ENCODE measurements around the gene FLYWCH2. TPM values are rescaled to one million over a fixed set of nuclear protein-coding genes. Genes with fewer than 3 reads are reported as not detected.

FLYWCH2 gene
- total and polyA plus RNA-seq, 2 of the 4 experiments (the other 2 are of a cell fraction): 42.3 to 66.3 TPM

DNA sequence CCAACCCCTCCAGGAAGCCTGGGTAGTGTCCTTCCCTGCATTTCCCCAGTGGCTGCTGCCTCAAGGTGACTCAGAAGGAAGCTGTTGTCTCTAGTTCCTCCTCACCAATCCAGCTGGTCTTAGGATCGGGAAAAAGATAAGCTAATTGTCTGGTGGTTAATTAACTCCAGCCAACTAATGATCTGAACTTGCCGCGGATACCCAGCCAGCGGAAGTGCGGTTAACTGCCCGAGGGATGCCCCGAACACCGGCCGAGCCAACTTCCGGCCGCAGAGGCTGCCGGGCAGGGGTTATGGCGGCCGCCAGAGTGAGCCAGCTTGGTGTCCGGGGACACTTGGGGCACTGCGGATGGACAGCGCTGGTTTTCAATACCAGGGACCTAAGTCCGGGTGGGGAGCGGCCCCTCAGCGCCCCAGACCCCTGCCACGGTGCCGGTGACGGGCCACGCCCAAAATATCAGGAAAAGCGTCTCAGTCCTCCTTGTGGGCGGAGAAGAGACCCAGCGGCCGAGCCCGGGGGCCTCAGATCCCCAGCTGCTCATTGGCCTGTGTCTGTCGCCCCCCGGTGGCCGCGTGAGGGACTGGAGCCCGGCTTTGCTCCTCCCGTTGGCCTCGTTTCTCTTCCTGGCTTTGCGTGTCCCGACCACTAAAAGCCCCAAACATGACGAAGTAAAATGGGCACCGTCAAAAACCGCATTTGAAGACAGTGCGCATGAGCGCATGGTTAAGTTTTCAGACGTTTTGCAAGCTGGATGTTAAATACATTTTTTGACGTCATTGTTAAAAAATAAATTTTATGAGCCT, 14.8 kb upstream of the FLYWCH2 start (continued):
- no peak for TF ChIP-seq MAFK (IDR thresholded peaks at IDR 0.05; ENCODE audit: low read depth, low read length)
- 0 out of 2 replicates have a peak, but pooled peaks have one; percentile 38 for TF ChIP-seq NFE2L2 (IDR thresholded peaks at IDR 0.05; ENCODE audit: low read depth, low read length)
- TF ChIP-seq CHD1 (IDR thresholded peaks at IDR 0.05; ENCODE audit: low read depth, low read length): no peak; the same call in 1 of the 2 replicates

DNA sequence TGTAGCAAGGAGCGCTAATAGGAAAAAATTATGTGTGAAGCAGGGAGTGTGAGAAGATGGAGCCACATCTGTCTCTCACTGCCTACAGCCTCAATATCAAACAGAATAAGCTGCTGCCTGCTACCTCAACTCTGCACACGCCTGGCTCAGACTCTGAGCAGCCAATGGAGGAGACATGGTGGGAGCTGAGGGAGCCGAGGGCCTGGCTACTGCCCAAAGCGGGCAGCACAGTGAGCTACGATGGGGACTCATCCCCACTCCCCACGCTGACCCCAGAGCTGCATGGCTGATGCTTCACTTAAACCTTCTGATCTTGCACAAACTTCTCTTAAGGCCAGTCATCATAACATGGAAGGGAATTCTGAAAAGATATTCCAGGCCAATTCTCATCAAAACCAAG, 11.1 kb upstream of the FLYWCH2 start:
- no peaks in the 10 kb centered on the region for H3K79me1 ChIP-seq (ENCODE audit: low read depth in 1 of 2, low read length in 2 of 2)
- H2BK5ac ChIP-seq (ENCODE audit: low read depth, low read length, poor library complexity, severe bottlenecking): no peak overlapping the region
- DNase-seq (no peak), ATAC-seq (ENCODE audit: low read depth) (no peak)
- BruUV-seq (replicated peaks): no TSS peak
- H3K27me3 ChIP-seq (ENCODE audit: control insufficient read depth, insufficient read depth, low read length): no peaks in the 10 kb centered on the region
- H2AK5ac ChIP-seq (ENCODE audit: low read depth, low read length): no peak overlapping the region
- H3K14ac ChIP-seq (replicated peaks; ENCODE audit: low read depth, low read length): no peak overlapping the region
- H3K9me3 ChIP-seq (ENCODE audit: control insufficient read depth, insufficient read depth, low read length): no peaks in the 10 kb centered on the region
- no peak overlapping the region for H4K5ac ChIP-seq (ENCODE audit: low read depth, low read length)
- ChIA-PET POLR2A (ENCODE audit: unreplicated experiment) (no interaction called here), CTCF (interaction anchor here (1.1 to 3.9 kb wide), 2 partner anchors 33 to 55 kb away, joined by 3 to 23 read pairs; no protein-coding TSS in a partner anchor)
- intact Hi-C loops (cut with micrococcal nuclease): no loop called here
- H4K8ac ChIP-seq (ENCODE audit: low read depth in 2 of 2, low read length in 2 of 2): no peak overlapping the region
- H4K91ac ChIP-seq (ENCODE audit: insufficient read depth, low read depth, low read length): no peak overlapping the region
- no peak for TF ChIP-seq RCOR1 (IDR thresholded peaks at IDR 0.05; ENCODE audit: insufficient replicate concordance, low read length)
- TF ChIP-seq, protein P1, sequence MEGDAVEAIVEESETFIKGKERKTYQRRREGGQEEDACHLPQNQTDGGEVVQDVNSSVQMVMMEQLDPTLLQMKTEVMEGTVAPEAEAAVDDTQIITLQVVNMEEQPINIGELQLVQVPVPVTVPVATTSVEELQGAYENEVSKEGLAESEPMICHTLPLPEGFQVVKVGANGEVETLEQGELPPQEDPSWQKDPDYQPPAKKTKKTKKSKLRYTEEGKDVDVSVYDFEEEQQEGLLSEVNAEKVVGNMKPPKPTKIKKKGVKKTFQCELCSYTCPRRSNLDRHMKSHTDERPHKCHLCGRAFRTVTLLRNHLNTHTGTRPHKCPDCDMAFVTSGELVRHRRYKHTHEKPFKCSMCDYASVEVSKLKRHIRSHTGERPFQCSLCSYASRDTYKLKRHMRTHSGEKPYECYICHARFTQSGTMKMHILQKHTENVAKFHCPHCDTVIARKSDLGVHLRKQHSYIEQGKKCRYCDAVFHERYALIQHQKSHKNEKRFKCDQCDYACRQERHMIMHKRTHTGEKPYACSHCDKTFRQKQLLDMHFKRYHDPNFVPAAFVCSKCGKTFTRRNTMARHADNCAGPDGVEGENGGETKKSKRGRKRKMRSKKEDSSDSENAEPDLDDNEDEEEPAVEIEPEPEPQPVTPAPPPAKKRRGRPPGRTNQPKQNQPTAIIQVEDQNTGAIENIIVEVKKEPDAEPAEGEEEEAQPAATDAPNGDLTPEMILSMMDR (conservative IDR thresholded peaks at IDR 0.05; ENCODE audit: low read depth, low read length): no peak
- no peak for TF ChIP-seq MAZ (IDR thresholded peaks at IDR 0.05; ENCODE audit: borderline replicate concordance, low read depth, low read length)
- no peak for TF ChIP-seq CHD1 (IDR thresholded peaks at IDR 0.05; ENCODE audit: low read depth, low read length)
- no peak for TF ChIP-seq MAFK (IDR thresholded peaks at IDR 0.05; ENCODE audit: low read depth, low read length)
- TF ChIP-seq FOS (IDR thresholded peaks at IDR 0.05; ENCODE audit: low read depth, low read length): no peak
- no peak for TF ChIP-seq POLR2A (IDR thresholded peaks at IDR 0.05; ENCODE audit: low read depth, low read length)
- no peaks in the 10 kb centered on the region for H3K36me3 ChIP-seq (ENCODE audit: control insufficient read depth, insufficient read depth, low read length)
- no peak overlapping the region for H3K4ac ChIP-seq (ENCODE audit: low read depth, low read length)
- H2BK20ac ChIP-seq (ENCODE audit: low read depth, low read length): no peak overlapping the region
- no peak overlapping the region for H3K4me2 ChIP-seq (ENCODE audit: low read depth, low read length)
- H3K4me3 ChIP-seq (ENCODE audit: insufficient read depth, low read depth, low read length): no peak overlapping the region
- H3K27ac ChIP-seq (ENCODE audit: insufficient read depth, low read length): no peak overlapping the region
- WGBS, 2 experiments (ENCODE audit: extremely low coverage in 2 of 2, insufficient read length in 1 of 2): no CpG with 5 or more reads among the region's 6 CpGs
- H2AFZ ChIP-seq (replicated peaks; ENCODE audit: low read length, poor library complexity): no peak overlapping the region
- H3K9me1 ChIP-seq (ENCODE audit: insufficient read depth, low read length): no peaks in the 10 kb centered on the region
- H2BK120ac ChIP-seq (ENCODE audit: low read depth, low read length): peak overlapping the region; percentile 17; the same call in 1 of the 2 replicates
- dilution Hi-C loops (cut with HindIII; ENCODE audit: low sequenced_read_pairs, unreplicated experiment): no loop called here
- no peaks in the 10 kb centered on the region for H4K20me1 ChIP-seq (ENCODE audit: insufficient read depth, low read length)
- peaks cover 3% of the 10 kb centered on the region for H3K4me1 ChIP-seq (ENCODE audit: control insufficient read depth, insufficient read depth, low read length)
- H3K9ac ChIP-seq (ENCODE audit: low read depth, low read length): no peak overlapping the region
- in situ Hi-C loops (cut with MboI; ENCODE audit: low sequenced_read_pairs): no loop called here
- H2AK9ac ChIP-seq (replicated peaks; ENCODE audit: low read depth, low read length, poor library complexity): no peak overlapping the region
- no peak overlapping the region for H3K18ac ChIP-seq (ENCODE audit: low read depth, low read length)
- no peak overlapping the region for H3K23ac ChIP-seq (ENCODE audit: low read depth, low read length)
- no peak overlapping the region for H2BK15ac ChIP-seq (ENCODE audit: low read depth, low read length)
- no peak overlapping the region for H3K56ac ChIP-seq (ENCODE audit: extremely low read depth, insufficient read depth, low read length)
